B cell (primary cell): Measurements from ENCODE around the gene EFNA2. TPM values are rescaled to one million over a fixed set of nuclear protein-coding genes. Genes with fewer than 3 reads are reported as not detected.

Experiments used
- ATAC-seq: fragments of 200-7000 bp; cut with Tn5 transposase; one replicate; pipeline ENCODE4 v1.10.0; 2021; ENCODE audit warnings: low read depth, mild to moderate bottlenecking, moderate number of reproducible peaks, moderate library complexity
- CTCF ChIA-PET: fragments of 350-600 bp; sonication (Branson Sonifier 250); formaldehyde crosslinking; loops from one replicate; lab custom pipeline; 2021; ENCODE audit warnings: antibody characterized with exemption, inconsistent platforms; lab: Charles Lee
- POLR2A ChIA-PET: fragments of 350-600 bp; sonication (Branson Sonifier 250); formaldehyde crosslinking; loops from one replicate; lab custom pipeline; 2021; ENCODE audit warnings: antibody characterized with exemption; lab: Charles Lee
- DNase-seq: peaks from one replicate; pipeline ENCODE4 v3.0.0; 2013
- H2AFZ ChIP-seq: 2 replicates; pipeline ENCODE4 v1.6.1; 2012; ENCODE audit warnings: mild to moderate bottlenecking, low read depth, low read length; ENCODE audit not compliant: insufficient read depth, poor library complexity, severe bottlenecking
- H3K27ac ChIP-seq, 2 donors: 1 replicate in 1 of 2; 2 replicates in 1 of 2; pipeline ENCODE4 v1.5.1; 2012 to 2013; ENCODE audit warnings: low read length in 2 of 2, mild to moderate bottlenecking in 2 of 2, moderate library complexity in 1 of 2
- H3K27me3 ChIP-seq, 4 experiments: fragments of 200-600 bp in 1 of 4; sonication (generic) in 1 of 4; replicated peaks in 1 of 4; 1 replicate in 2 of 4; 2 replicates in 2 of 4; pipeline versions ENCODE4 v1.6.1 to v1.7.0; 2013 to 2016; ENCODE audit warnings: low read length in 3 of 4, mild to moderate bottlenecking in 2 of 4, mixed read lengths in 1 of 4, moderate library complexity in 1 of 4; ENCODE audit not compliant: insufficient read depth in 4 of 4, control insufficient read depth in 3 of 4; ENCODE audit errors: control extremely low read depth in 1 of 4
- H3K36me3 ChIP-seq, 2 experiments: replicated peaks in 1 of 2; 1 replicate in 1 of 2; 2 replicates in 1 of 2; pipeline versions ENCODE4 v1.6.1 to v1.7.1; 2013; ENCODE audit warnings: low read length in 1 of 2; ENCODE audit not compliant: insufficient read depth in 2 of 2, control insufficient read depth in 1 of 2; ENCODE audit errors: control extremely low read depth in 1 of 2, extremely low read depth in 1 of 2
- H3K4me1 ChIP-seq, 2 donors: fragments of 200-600 bp in 1 of 2; sonication (generic) in 1 of 2; 1 replicate in 1 of 2; 2 replicates in 1 of 2; pipeline versions ENCODE4 v1.5.1 to v1.6.1; 2013 to 2017; ENCODE audit warnings: low read length in 2 of 2; ENCODE audit not compliant: control insufficient read depth in 2 of 2, insufficient read depth in 2 of 2
- H3K4me2 ChIP-seq: replicated peaks from 2 replicates; pipeline ENCODE3; 2012; ENCODE audit warnings: mild to moderate bottlenecking, low read depth, low read length; ENCODE audit not compliant: poor library complexity, severe bottlenecking
- H3K4me3 ChIP-seq, 5 experiments: fragments of 200-600 bp in 1 of 5; sonication (generic) in 1 of 5; 1 replicate in 3 of 5; 2 replicates in 2 of 5; pipeline versions ENCODE4 v1.5.1 to v1.7.0; 2011 to 2016; ENCODE audit warnings: low read length in 4 of 5, mild to moderate bottlenecking in 4 of 5, low read depth in 2 of 5, control low read depth in 1 of 5, moderate library complexity in 1 of 5; ENCODE audit not compliant: insufficient read depth in 1 of 5; ENCODE audit errors: control extremely low read depth in 1 of 5, extremely low read depth in 1 of 5
- H3K79me2 ChIP-seq: fragments of 200-600 bp; sonication (generic); one replicate; pipeline ENCODE4 v1.6.0; 2016; ENCODE audit warnings: low read length; ENCODE audit not compliant: control insufficient read depth, insufficient read depth
- H3K9ac ChIP-seq: fragments of 200-600 bp; sonication (generic); 2 replicates; pipeline ENCODE4 v1.6.1; 2017; ENCODE audit warnings: mild to moderate bottlenecking, low read length, moderate library complexity
- H3K9me3 ChIP-seq, 3 donors: one replicate each; pipeline versions ENCODE4 v1.6.1 to v1.7.1; 2013; ENCODE audit warnings: low read length in 2 of 3; ENCODE audit not compliant: control insufficient read depth in 2 of 3, insufficient read depth in 1 of 3; ENCODE audit errors: control extremely low read depth in 1 of 3
- H4K20me1 ChIP-seq: 2 replicates; pipeline ENCODE4 v1.6.0; 2012; ENCODE audit warnings: mild to moderate bottlenecking, low read length; ENCODE audit not compliant: insufficient read depth, control insufficient read depth, poor library complexity, severe bottlenecking
- H3K27ac Mint-ChIP-seq: one replicate; pipeline ENCODE4 v1.8.0; 2021; ENCODE audit warnings: mixed read lengths
- H3K27me3 Mint-ChIP-seq: one replicate; pipeline ENCODE4 v1.8.0; 2021; ENCODE audit warnings: mixed read lengths
- H3K4me1 Mint-ChIP-seq: one replicate; pipeline ENCODE4 v1.8.0; 2021; ENCODE audit warnings: mixed read lengths
- H3K4me3 Mint-ChIP-seq: one replicate; pipeline ENCODE4 v1.8.0; 2021; ENCODE audit warnings: mixed read lengths
- H3K9me3 Mint-ChIP-seq: one replicate; pipeline ENCODE4 v1.8.0; 2022; ENCODE audit warnings: mixed read lengths; ENCODE audit not compliant: insufficient read depth
- CTCF ChIP-seq: fragments of 200-600 bp; IDR thresholded peaks from one replicate; pipeline ENCODE4 v1.8.0; 2022; ENCODE audit warnings: antibody characterized with exemption, mild to moderate bottlenecking
- EZH2 ChIP-seq: IDR thresholded peaks from 2 replicates; pipeline ENCODE4 v1.6.1; 2012; ENCODE audit warnings: borderline replicate concordance, low read depth, mild to moderate bottlenecking, moderate library complexity, low read length; ENCODE audit not compliant: insufficient read depth, poor library complexity, severe bottlenecking
- WGBS: methylation state at CpG from one replicate; pipeline ENCODE4 v1.1.5; 2013; ENCODE audit warnings: missing lambda C conversion rate; ENCODE audit not compliant: insufficient coverage; 5-methylcytosine and 5-hydroxymethylcytosine counted together
- intact Hi-C: fragments of 100-400 bp; cut with micrococcal nuclease; formaldehyde crosslinking; loops from one replicate; pipeline ENCODE4 v1.10.0; 2022
- polyA plus RNA-seq: library from polyadenylated mRNA; depleted of rRNA; stranded (reverse); fragments of >200 nt; gene quantifications from 2 replicates; pipeline ENCODE4 v1.2.3, GENCODE V29; 2012
- total RNA-seq, 2 donors: library from RNA; stranded (reverse); fragments of 120-200 nt in 1 of 2; gene quantifications; 1 replicate in 1 of 2; 2 replicates in 1 of 2; pipeline versions ENCODE4 v1.2.3 to v1.2.4, GENCODE V29; 2013 to 2022

EFNA2 gene
- total and polyA plus RNA-seq, 2 donors (not counting 1 experiment from before 2014, with no cell fraction given): not detected

GRCh38 chr19:1280636-1281568, 4.8 kb upstream of the EFNA2 start:
- ATAC-seq (no peak), DNase-seq (peak; percentile 26)
- H3K4me3 Mint-ChIP-seq: no peak overlapping the region
- no peak overlapping the region for H3K4me2 ChIP-seq
- TF ChIP-seq CTCF: no peak
- TF ChIP-seq EZH2: no peak
- no peak overlapping the region for H3K4me3 ChIP-seq
- peaks cover 0 to 22% (median 11%) of the 10 kb centered on the region in 4 experiments for H3K27me3 ChIP-seq
- peaks cover 12 to 17% of the 10 kb centered on the region in 2 donors for H3K4me1 ChIP-seq
- intact Hi-C loops: no loop called here
- no peak overlapping the region for H2AFZ ChIP-seq
- H3K4me1 Mint-ChIP-seq: peaks cover 28% of the 10 kb centered on the region
- H3K27ac ChIP-seq: no peak overlapping the region
- no peaks in the 10 kb centered on the region for H3K9me3 Mint-ChIP-seq
- peaks cover 12% of the 10 kb centered on the region for H3K27me3 Mint-ChIP-seq
- H4K20me1 ChIP-seq: peaks cover 39% of the 10 kb centered on the region
- H3K9ac ChIP-seq: no peak overlapping the region
- POLR2A ChIA-PET: no interaction called here
- no peak overlapping the region for H3K27ac Mint-ChIP-seq
- peaks cover 29% of the 10 kb centered on the region for H3K79me2 ChIP-seq
- WGBS: 95% methylated on average over 49 of the region's 53 CpGs
- CTCF ChIA-PET: interaction anchor here (1.1 to 2.4 kb wide), 7 partner anchors 12 to 545 kb away, joined by 3 to 37 read pairs (median 8); partner anchors contain the start of gene CIRBP
- H3K36me3 ChIP-seq: peaks cover 0 to 16% of the 10 kb centered on the region in 2 experiments
- H3K9me3 ChIP-seq: peaks cover 0 to 2% (median 0%) of the 10 kb centered on the region in 3 donors
